HG02938 (cell line): Measurements from ENCODE around the gene NCKIPSD.

Source experiments
- ATAC-seq: cut with Tn5 transposase; IDR thresholded peaks from one replicate; pipeline ENCODE4 v1.9.1; 2021; ENCODE audit warnings: mild to moderate bottlenecking, moderate library complexity; ENCODE audit not compliant: unreplicated experiment

NCKIPSD gene

DNA sequence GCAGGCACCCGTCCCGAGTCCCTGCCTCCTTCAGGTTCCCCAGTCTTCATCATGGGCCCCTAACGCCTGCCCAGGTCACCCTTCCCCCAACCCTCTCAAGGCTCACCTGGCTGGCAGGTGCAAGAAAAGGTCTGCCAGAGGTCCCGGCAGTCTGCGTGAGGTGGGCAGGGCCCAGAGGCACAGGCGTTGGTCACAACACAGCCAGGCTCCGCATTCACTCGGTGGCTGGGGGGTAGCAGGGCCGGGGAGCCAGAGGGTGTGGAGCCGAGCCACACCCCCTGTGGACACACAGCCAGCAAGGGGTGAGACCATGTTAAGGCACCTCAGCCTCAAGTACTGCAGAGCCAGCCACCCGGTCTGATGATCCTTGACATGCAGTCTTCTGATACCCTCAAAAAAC, 33.9 kb downstream of the NCKIPSD start:
- ATAC-seq: no peak

GRCh38 chr3:48650723-48651122, 35.0 kb downstream of the NCKIPSD start:
- ATAC-seq: no peak

GRCh38 chr3:48648188-48648850, 37.4 kb downstream of the NCKIPSD start:
- ATAC-seq: no peak

DNA sequence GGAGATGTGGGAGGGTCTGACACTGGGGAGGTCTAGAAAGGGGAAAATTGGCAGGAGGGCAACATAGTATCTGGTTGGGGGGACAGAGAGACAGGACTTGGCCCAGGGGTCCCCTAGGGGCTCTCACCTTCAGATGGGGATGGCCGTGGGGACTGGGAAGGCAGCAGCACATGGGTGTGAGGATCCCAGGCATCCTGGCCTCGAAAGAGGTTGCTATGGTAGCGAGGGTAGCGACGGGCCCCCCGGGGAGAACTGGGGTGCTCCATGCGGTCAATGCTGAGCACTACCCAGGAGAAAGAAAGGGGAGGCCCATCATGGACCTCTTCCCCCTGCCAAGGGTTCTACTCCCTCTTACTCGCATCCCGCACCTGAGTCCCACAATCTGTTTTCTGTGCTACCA, 38.0 kb downstream of the NCKIPSD start:
- ATAC-seq: no peak

- ATAC-seq: no peak
Observed at GRCh38 chr3:48644898-48645760, 40.6 kb downstream of the NCKIPSD start.

GRCh38 chr3:48642605-48643004, 43.1 kb downstream of the NCKIPSD start:
- ATAC-seq: no peak

- no peak for ATAC-seq
Observed at GRCh38 chr3:48641396-48641795, 44.3 kb downstream of the NCKIPSD start.

- ATAC-seq: no peak
Observed at GRCh38 chr3:48639944-48640606, 45.6 kb downstream of the NCKIPSD start.

GRCh38 chr3:48637305-48637704, 48.4 kb downstream of the NCKIPSD start:
- ATAC-seq: no peak

DNA sequence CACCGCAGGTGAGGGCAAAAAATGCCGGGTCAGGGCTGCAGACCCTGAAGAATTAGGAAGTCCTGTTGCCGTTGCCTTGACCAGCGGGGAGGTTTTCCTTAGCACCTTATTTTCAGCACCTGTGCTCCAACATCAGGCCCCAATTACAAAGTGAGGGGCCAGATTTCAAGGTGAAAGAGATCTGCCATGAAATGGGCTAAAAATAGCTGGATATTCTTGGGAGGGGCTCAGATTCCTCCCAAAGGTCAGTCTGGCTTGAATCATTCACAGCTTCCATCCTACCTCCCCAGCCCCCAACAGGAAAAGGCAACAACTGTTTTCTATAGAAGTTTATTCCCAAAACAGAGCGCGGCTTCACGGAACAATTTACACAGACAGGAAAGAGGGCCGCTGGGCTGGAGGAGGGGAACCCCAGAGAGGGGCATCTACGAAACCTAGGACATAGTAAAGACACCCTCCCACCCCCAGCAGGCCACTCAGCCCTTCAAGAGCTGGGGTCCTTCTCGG, 49.5 kb downstream of the NCKIPSD start:
- no peak for ATAC-seq

- peak; percentile 80 for ATAC-seq
Observed at GRCh38 chr3:48635222-48636021, 50.3 kb downstream of the NCKIPSD start, which contains the start of gene SLC26A6. Gene SLC26A6 (minus strand): TSS chr3:48635461. CDS start chr3:48635393, 68 bp downstream.

DNA sequence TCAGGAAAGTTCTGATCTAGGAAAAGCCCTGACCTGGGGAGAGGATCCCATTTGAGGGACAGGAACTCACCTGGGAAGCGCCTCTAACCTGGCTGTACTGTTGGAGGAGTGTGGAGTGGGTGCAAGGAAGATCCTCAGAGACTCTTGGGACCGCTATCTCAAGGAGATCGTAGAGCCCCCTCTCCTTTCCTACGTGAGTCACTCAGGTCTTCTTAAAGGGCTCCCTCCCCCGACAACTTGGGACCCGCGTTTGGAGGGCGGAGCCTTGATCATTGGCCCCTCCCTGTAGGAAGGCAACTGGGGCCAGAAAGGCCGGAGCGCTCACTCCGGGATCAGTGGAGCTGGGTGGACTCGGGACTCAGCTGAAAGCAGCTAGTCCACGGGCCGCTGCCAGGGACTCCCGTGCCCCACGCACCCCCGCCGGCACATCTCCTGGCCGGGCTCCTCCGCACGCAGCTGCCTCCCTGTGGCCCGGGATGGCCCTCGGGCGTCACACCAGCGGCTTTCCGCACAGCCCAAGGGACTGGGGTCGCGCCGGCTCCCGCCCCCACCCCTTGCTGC, 51.0 kb downstream of the NCKIPSD start:
- ATAC-seq: peak; percentile 22

DNA sequence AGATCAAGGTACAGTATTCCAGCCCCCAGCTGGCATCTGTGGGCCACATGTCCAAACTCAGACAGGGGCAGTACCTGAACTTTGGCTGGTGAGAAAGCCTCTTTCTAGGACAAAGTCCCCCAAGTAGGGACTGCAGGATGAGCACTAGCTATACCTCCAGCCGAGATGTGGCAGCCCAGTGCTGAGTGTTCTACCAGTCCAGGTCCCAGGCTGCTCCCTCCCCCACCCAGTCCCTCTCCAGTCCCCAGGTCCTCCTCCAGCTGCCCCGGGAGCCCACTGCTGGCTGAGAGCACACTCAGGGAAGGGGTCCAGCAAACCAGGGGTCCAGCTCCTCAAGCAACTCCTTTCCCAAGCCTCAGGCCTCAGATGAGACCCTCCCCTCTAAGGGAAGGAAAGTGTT, 52.0 kb downstream of the NCKIPSD start:
- no peak for ATAC-seq

DNA sequence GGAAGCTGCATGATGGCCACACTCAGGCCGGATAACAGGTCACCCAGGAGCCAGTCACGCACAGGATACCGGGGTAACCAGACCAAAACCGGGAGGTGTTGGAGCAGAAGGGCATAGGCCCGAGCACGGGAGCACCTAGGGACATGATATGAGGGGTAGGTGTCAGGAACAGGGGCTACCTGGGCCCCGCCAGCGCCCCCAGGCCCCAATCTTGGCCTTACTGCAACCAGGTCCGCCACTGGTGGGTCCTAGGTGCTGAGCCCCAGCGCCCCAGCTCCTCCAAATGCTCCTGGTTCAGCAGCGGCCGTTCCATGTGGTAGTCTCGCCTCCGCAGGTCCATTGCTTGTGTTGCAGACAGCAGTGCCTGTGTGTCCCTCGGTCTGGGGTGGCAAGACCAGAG, 52.5 kb downstream of the NCKIPSD start:
- no peak for ATAC-seq

DNA sequence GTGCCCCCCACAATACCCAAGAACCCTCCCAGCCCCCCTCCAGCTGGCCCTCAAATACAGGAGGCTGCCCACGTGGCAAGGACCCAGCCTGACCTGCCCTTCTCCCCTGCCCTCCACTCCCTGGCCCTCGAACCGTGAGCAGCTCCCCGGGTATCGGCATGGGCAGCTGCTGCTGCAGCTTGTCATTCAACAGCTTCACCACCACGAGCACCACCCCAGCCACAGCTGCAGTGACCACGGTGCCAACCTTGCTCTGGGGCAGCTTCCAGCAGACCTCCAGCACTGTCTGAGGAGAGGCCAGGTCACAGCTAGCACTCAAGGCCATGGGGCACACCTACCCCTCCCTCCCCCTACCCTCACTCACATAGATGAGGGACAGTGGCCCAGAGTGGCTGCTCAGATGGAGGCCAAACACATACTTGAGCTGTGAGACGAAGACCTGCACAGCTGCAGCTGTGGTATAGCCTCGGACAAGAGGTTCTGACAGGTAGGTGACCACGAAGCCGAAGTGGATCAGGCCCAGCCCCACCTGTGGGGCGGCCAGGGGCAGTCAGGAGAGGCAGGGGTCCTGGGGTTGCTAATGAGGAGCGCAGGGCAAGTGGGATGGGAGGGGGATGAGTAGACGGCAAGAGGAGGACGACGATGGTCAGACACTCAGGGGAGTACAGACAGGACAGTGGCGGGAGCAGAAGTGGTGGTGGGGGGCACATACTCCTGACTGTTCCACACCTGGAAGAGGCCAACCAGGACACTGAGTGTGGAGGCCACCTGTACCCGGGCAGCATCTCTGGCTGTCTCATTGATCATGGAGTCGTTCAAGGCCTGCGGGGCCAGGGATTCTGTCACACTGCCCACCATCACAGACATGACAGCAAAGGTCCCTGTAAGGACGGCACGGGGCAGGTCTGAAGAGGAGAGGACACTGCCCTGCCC, 53.9 kb downstream of the NCKIPSD start:
- ATAC-seq: no peak

DNA sequence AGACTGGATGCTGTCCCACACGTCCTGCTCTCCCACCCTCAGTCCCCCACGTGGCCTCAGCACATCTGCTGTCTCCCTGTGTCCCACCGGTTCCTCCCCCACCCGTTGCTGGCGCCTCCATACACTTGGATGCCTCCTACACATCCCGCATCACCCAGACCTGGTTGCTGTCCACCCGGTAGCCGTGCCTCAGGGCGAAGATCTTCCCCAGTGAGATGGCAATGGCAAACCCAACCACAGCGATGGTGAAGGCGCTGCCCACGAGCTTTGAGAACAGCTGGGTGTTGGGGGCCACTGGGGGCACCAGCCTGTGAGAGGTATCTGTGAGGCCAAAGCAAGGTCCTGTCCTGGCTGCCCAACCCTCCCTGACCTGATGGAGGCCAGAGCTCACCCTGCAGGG, 54.9 kb downstream of the NCKIPSD start:
- no peak for ATAC-seq

DNA sequence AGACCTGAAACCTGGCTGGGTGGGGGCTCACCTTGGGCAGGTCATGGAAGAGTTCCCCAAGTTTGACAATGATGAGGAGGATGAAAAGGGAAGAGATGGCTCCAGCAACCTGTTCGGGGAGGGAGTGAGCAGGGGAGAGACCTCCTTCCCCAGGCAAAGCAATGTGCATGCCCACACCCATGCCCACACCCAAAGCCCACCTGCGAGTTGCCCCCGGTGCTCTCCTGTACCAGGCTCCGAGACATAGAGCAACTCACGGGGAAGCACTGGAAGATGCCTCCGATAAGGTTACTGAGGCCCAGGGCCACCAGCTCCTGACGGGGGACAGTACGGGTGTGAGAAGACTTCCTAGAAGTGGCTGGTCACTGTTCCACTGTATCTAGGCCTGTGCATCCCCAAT, 55.3 kb downstream of the NCKIPSD start:
- no peak for ATAC-seq

DNA sequence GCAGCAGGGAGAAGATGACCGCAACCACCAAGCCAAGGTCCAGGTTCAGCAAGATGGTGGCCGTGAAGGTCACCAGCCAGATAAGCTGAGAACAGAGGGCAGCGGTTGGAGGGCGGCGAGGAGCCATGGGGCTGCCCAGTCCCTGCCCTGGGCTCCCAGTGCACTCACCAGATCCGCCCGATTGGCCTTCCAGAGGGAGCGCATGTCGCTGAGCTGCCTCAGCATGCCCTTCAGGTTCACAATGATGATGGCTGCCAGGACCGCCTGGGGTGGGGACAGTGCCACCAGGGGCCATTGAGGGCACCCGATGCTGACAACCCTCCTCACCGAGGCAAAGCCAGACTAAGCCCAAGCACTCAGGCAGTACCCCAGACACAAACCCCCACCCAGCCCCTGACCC, 55.8 kb downstream of the NCKIPSD start:
- no peak for ATAC-seq

DNA sequence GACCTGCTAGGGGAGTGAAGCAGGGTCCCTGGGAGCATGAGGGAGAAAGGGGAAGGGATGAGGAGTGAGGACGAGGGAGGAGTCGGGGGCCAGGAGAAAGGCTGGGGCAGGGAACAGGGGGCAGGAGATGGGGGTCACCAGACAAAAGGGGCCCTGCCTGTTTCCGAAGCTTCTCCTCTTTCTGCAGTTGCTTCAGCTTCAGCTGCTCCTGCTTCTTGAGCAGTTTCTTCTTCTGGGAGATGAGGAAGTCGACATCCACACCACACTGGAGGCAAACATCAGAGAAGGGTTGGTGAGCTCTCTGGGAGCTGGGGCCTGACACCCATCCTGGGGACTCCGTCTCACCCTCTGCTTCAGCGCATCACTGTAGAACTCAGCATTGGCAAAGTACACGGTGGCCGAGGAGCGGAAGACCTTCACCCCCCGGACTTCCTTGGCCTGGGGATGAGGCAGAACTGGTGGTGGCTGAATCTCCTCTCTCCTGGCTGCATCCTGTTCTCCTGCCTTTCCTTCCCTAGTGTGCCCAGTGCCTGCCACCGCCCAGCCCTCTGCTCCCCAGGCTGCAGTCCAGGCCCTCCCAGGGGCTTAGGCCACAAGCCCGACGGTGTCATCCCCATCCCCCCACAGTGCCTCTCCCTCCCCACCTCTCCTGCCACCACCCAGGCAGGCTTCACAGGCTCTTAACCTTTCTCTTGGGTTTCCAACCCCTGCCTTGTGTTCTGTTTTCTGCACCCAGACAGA, 57.3 kb downstream of the NCKIPSD start:
- ATAC-seq: no peak
